HuH-7.5 (cell line): ENCODE measurements around the gene GALNT9.

Source experiments
- DNase-seq: peaks from one replicate; pipeline ENCODE4 v3.0.0; 2011; ENCODE audit warnings: low spot score

Gene GALNT9

GRCh38 chr12:132292328-132293319 is 36.8 kb downstream of the GALNT9 start:
- no peak for DNase-seq

- DNase-seq: no peak
Measured at GRCh38 chr12:132291402-132292175, 37.8 kb downstream of the GALNT9 start.

GRCh38 chr12:132290203-132290540 is 39.2 kb downstream of the GALNT9 start:
- no peak for DNase-seq

DNA sequence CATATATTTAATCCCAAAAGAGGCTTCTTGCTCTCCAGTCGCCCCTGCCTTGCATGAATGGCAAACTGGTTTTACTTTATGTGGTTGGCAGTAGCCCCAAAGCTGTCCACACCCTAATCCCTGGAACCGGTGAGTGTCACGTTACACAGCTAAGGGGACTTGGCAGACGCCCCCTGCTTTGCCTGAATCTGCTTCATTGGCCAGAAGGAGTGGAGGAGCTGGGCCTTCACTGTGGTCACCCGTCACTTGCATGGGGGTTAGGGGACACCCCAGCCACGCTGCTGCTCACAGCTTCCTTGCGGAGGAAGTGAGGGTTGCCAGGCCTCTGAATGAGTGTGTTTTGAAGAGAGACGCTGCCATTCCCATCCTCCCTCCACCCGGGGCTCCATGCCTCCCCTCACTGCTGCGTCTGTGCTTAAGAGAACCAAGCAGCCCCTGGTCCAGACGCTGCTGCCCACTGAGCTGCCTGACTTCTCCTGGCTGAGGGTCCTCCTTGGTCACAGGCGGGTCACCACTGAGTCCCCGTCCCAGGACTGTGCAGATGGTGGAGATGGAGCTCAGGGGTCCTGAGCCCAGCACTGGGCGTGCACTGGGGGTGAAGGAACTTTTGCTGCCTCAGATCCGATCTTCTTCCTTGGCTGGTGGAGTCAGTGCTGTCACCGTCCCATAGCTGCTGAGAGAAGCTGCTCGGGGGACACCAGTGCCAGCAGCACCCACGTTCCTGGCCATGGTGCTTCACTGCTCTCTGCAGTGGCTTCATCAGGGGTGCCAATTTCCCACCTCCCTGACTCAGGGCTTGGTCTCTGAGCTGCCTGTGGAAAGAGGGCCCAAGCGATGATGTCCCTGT is 39.8 kb downstream of the GALNT9 start:
- no peak for DNase-seq

GRCh38 chr12:132288516-132289215 is 40.7 kb downstream of the GALNT9 start:
- no peak for DNase-seq

GRCh38 chr12:132287391-132288238 is 41.8 kb downstream of the GALNT9 start:
- no peak for DNase-seq

GRCh38 chr12:132286912-132287311 is 42.5 kb downstream of the GALNT9 start:
- no peak for DNase-seq

GRCh38 chr12:132285991-132286681 is 43.3 kb downstream of the GALNT9 start:
- no peak for DNase-seq

GRCh38 chr12:132284827-132285741 is 44.3 kb downstream of the GALNT9 start:
- DNase-seq: no peak

DNA sequence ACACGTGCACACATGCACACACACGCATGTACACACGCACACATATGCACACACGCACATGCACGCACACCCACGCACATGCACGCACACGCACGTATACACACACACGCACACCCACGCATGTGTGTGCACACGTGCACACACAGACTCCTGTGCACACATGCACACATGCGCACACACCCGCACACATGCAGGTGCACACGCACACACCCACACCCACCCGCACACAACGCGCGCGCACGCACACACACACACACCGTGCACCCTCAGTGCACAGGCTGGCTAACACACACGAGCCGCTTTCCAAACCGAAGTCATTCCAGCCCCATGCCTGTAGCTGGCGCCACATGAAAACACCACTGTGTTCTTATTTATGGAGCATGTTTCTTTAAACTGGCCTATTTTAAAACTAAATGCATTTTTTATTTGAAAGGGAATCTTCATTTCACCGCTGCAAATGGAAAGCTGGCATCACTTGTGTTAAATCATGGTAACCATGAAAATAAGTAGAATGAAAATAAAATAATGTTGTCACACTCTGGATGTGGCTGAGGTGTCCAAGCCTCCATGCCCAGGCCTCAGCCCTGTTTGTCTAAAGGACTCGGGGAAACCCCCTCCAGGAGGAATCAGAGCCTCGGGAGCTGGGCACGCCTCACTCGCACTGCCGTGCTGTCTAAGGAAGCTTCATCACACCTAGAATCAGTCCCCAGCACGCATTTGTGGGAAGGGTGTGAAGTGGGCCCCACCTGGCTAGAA is 45.1 kb downstream of the GALNT9 start:
- no peak for DNase-seq

- no peak for DNase-seq
Measured at GRCh38 chr12:132282950-132283771, 46.2 kb downstream of the GALNT9 start.

DNA sequence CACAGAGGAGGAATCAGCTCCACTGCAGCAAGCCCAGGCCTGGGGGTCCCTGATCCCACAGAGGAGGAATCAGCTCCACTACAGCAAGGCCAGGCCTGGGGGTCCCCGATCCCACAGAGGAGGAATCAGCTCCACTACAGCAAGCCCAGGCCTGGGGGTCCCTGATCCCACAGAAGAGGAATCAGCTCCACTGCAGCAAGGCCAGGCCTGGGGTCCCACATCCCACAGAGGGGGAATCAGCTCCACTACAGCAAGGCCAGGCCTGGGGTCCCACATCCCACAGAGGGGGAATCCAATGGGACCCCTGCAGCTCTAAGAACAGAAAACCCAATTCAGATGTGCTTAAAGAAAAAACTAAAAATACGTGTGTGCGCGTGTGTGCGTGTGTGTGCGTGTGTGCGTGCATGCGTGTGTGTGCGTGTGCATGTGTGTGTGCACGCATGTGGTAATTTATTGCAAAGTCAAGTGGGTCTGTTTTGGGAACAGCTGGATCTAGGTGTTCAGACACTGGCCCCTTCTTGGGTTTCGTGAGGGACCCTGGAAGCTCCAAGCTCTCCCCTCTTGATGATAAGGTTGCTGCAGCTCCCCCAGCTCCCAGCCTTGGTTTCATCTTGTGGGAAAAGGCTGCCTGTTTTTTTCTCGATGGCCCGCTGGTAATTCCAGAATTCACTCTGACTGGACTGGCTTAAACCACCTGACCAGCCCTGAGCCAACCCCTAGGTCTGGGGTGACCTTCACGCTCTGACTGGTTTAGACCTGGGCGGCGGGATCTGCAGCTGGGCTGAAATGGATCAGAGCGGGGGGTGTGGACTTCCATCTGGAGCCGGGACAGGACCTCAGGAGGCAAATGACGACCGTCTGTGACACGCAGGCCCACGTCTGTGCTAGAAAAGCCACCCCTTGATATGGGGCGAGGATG is 47.1 kb downstream of the GALNT9 start:
- DNase-seq: no peak

DNA sequence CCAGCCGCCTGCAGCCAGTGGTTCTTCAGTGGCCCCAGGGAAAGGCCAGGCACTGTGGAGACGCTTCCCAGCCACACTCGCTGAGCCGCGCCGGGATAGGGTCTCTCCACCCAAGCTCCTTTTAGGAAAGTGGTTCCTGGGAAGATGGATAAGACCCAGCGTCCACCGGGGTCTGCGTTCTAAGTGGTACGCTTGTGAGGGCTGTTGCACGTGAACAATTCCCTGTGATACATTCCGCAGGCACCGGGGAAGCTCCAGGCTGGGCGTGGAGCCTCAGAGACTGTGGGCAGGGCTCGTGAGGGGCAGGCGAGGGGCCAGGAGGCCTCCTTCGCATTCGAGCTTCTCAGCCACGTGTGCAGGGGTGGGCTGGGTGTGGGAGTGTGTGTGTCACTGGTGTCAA is 48.4 kb downstream of the GALNT9 start:
- no peak for DNase-seq

DNA sequence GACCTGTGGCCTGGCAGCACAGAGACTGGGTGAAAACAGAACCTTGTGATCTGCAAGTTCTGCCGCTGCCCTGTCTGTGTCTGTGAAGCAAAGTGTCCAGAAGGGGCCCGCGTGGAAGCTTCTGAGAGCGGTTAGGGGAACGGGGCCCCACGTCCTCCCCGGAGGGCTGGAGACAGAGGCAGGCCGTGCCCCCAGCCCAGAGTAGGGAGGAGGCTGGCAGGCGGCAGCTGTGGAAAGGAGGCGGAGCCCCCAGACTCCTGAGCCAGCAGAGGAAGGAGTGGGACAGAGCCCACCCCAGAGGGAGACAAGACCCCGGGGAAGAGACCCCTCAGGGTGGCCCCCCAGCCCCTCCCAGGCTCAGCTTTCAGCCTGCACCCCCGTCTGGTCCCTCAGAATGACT is 49.0 kb downstream of the GALNT9 start:
- DNase-seq: no peak

GRCh38 chr12:132279930-132280329 is 49.5 kb downstream of the GALNT9 start:
- DNase-seq: no peak
